GM19452 (cell line): Measurements from ENCODE around the gene ZNF300.
A peak's percentile ranks its signal among the peaks of the same experiment; 100 is the strongest.
"Not testable (repeated sequence)": the region's sequence is repeated elsewhere in the genome, so short reads cannot be mapped to it uniquely, and the experiment has no call there.

Experiments
- ATAC-seq: cut with Tn5 transposase; IDR thresholded peaks from one replicate; pipeline ENCODE4 v1.9.1; 2021; ENCODE audit not compliant: unreplicated experiment

The ZNF300 gene

DNA sequence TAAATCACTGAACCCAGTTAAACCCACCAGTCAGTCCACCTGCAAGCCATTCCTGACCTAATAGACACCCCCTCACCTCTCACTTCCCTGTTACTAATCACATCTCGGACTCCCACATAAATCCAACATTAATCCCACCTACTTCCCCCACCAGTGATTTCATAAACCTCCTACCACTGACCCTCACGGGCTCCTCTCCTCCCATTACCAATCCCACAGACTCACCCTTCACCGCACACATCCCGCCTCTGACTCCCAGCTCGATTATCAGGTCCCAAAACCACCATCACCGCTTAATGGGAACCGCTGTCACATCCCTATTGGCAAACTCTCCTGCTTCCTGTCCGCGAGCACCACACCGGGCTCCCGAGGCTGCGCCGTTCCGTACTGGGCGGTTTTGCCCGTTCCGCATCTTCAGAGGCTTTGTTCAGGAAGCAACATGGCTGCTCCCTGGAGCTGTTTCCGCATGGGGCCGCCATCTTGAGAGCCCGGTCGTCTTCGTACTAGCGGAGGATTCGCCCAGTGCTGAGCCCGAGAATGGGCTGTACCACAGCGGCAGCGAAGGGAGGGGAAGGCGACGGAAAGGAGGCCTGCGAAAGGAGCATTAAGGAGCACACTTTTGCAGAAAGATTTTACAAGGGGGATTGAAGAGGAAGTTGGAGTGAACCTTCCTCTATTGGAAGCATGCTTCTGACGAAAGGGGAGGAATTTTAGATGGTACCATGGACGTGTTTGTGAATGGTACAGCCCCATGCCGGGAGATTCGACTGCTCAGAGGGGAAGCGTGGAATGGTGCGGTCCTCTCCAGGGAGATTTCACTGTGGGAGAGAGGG lies at the start of gene ZNF300:
TSS of gene ZNF300 (minus strand) at position 502 of the 833 bp plus-strand sequence. CDS start 1,825 bp downstream, outside the sequence.
- peak; percentile 94 for ATAC-seq

GRCh38 chr5:150948539-150948938 lies 43.8 kb upstream of the ZNF300 start:
- ATAC-seq: no peak

- no peak for ATAC-seq
Measured at GRCh38 chr5:150946351-150946905, 41.6 kb upstream of the ZNF300 start.

GRCh38 chr5:150945947-150946346 lies 41.2 kb upstream of the ZNF300 start:
- ATAC-seq: no peak

GRCh38 chr5:150945486-150945885 lies 40.7 kb upstream of the ZNF300 start:
- ATAC-seq: no peak

DNA sequence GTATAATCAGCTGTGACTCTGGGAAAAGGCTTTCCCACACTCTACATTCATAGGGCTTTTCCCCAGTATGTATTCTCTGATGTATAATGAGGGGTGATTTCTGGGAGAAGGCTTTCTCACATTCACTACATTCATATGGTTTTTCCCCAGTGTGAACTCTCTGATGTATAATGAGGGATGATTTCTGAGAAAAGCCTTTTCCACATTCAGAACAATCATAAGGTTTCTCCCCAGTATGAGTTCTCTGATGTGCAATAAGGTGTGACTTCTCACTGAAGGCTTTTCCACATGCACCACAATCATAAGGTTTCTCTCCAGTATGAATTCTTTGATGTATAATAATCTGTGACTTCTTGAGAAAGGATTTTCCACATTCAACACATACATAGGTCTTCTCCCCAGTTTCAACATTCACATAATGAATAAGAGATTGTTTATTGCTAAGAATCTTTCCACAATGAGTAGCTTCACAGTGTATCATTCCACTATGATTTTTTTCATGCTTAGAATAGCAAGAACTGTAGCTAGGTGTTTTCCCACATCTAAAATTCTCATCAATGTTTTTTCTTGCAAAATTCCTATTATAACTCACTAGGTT lies 26.7 kb upstream of the ZNF300 start:
- ATAC-seq: no peak

DNA sequence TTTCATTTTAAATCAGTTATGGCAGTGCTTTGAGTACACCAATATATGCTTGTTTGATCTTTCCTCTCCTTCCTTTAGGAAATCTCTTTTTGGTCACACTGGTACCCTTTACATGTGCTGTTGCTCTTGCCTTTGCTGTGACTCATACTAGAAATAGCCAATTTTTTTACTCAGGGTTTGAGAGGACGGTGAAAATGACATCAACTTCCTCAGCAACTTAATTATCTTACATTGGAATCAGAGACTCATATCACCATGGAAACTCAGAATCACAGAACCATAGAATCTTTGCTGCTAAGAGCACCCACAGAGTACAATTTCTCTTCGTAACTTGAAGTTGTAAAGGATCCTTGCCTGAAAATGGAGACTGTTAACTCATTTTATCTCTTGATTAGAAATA lies 13.8 kb upstream of the ZNF300 start:
- ATAC-seq: no peak

DNA sequence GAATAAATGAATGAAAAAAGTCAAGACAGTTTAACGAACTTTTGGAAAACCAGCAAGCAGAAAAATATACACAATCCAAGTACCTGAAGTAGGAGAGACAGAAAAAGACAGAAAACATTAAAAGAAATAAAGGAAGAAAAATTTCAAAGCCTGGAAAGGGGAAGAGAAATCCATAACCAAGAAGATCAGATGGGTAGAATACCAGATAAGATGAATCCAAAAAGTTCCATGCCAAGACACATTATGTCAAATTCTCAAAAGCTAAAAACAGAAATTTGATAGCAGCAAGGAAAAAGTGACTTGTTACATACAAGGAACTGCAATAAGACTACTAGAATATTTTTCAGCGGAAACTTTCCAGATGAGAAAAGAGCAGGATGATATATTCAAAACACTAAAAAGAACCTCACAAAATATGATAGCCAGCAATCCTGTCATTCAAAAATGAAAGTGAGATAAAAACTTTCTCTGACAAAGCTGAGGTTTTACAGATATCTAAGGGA lies 7.6 kb upstream of the ZNF300 start:
- no peak for ATAC-seq

GRCh38 chr5:150905312-150905683 lies 518 bp upstream of the ZNF300 start:
- no peak for ATAC-seq

- no peak for ATAC-seq
Measured at GRCh38 chr5:150901446-150901845, 3.3 kb downstream of the ZNF300 start.

DNA sequence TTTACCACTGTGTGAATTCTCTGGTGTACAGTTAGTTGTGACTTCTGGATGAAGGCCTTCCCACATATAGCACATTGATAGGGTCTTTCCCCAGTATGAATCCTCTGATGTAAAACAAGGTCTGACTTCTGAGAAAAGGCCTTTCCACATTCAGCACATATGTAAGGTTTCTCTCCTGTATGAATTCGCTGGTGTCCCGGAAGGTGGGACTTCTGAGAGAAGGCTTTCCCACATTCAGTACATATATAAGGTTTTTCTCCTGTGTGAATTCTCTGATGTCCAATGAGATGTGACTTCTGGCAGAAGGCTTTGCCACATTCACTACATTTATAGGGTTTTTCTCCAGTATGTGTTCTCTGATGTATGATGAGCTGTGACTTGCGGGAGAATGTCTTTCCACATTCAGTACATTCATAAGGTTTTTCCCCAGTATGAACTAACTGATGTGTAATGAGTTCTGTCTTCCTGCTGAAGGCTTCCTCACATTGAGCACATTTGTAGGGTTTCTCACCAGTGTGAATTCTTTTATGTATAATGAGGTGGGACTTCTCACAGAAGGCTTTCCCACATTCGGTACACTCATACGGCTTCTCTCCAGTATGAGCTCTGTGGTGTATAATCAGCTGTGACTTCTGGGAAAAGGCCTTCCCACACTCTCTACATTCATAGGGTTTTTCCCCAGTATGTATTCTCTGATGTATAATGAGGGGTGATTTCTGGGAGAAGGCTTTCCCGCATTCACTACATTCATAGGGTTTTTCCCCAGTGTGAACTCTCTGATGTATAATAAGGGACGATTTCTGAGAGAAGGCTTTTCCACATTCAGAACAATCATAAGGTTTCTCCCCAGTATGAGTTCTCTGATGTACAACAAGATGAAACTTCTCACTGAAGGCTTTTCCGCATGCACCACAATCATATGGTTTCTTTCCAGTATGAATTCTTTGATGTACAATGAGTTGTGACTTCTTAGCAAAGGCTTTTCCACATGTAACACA lies 9.1 kb downstream of the ZNF300 start:
- no peak for ATAC-seq

- ATAC-seq: no peak
Measured at GRCh38 chr5:150879358-150879757, 25.4 kb downstream of the ZNF300 start.

GRCh38 chr5:150862070-150862469 lies 42.7 kb downstream of the ZNF300 start:
- no peak for ATAC-seq

GRCh38 chr5:150860246-150860821 lies 44.4 kb downstream of the ZNF300 start:
- ATAC-seq: no peak

- ATAC-seq: not testable (repeated sequence)
Measured at GRCh38 chr5:150856700-150857099, 48.1 kb downstream of the ZNF300 start.

DNA sequence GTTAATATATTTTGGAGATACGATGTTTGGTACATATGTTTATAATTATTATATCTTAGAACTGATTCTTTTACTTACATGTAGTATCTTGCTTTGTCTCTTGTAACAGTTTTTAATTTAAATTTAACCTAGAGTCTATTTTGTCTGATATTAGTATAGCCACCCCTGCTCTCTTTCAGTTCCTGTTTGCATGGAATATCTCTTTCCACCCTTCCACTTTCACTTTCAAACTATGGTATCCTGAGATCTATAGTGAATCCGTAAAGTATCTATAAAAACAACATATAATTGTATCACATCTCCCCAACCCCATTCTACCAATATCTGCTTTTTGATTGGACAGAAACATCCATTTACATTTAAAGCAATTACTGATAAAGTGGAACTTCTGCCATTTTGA lies 51.2 kb downstream of the ZNF300 start:
- no peak for ATAC-seq

DNA sequence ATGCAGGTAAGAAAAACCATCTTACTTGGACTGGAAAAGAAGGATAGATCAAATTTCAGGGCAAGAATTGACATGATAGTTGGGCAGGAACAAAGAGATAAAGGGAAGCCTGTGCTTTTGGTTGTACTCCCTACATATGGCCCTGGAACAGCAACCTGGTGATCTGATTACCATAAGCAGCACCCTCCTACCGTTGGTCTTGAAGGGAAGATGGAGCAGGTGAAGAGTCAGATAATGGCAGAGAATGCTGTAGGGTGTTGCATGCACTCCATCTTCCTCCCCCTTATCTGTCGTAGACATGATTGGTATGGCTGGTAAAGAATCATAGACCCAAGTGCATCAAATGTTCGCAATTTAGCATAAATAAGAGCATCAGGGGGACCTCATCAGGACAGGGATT lies 53.7 kb downstream of the ZNF300 start:
- ATAC-seq: no peak

DNA sequence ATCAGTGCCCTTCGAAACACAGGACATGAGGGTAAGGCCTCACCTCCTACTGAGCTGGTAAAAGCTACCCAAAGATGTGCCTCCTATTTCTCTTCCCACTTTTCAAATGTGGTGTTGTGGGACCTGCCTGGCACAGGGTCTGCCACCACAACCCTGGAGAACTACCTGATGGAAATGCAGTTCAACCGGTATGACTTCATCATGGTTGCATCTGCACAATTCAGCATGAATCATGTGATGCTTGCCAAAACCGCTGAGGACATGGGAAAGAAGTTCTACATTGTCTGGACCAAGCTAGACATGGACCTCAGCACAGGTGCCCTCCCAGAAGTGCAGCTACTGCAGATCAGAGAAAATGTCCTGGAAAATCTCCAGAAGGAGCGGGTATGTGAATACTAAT lies 56.5 kb downstream of the ZNF300 start:
- no peak for ATAC-seq

- no peak for ATAC-seq
Measured at GRCh38 chr5:150847334-150847695, 57.5 kb downstream of the ZNF300 start.

GRCh38 chr5:150846654-150847333 lies 58.0 kb downstream of the ZNF300 start:
- ATAC-seq: peak; percentile 87
